ENCODE data around the gene SLC39A9.

SLC39A9 gene

DNA sequence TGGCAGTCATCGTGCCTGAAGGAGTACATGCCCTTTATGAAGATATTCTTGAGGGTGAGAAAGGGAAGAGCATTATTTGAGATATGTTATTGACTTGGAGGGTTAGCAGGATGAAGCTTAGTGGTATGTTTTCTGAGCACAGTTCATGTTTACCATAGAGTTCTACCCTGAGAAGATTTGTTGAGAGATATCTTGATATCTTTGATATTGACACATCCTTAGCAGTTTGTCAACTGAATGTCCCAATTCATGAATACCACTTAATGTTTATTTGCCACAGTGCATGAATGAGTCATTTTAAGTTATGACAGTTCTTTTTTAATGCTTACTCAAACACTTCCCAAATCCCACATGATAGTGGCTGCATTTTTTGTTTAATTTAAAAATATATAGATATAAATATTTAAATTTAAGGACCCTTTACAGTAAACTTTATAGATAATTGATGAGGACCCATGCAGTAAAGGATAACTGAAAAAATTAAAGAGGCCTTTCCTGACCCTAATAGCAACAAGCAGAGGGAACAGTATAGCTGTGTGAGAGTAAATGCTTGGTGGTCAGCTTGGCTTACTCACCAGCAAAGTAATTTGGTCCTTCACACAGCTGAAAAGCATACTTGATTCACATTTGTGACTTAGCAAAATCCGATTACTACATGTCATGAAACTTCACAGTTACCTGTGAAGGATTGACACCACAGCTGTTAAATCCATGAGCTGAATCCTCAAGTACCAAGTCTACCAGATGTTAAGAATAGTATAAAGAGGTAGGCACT is 25.8 kb downstream of the SLC39A9 start:
- no peak for DNase-seq (ENCODE audit: low spot score)

DNA sequence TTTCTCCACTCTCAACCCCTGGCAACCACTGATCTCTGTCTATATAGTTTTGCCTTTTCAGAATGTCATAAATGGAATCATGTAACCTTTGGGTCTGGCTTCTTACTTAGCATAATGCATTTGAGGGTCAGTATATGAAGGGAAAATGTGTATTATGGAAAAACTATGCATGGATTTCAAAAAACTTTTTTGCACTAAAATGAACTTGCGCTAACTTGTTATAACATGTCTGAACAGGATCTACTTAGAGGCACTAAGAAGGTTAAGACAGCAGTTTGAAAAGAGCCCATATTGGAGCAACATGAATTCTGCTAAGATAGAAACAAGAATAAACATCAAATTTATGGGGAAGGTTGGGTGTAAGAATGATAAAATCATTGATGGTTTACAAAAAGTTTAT is 29.1 kb downstream of the SLC39A9 start:
- no peak for DNase-seq (ENCODE audit: low spot score)

DNA sequence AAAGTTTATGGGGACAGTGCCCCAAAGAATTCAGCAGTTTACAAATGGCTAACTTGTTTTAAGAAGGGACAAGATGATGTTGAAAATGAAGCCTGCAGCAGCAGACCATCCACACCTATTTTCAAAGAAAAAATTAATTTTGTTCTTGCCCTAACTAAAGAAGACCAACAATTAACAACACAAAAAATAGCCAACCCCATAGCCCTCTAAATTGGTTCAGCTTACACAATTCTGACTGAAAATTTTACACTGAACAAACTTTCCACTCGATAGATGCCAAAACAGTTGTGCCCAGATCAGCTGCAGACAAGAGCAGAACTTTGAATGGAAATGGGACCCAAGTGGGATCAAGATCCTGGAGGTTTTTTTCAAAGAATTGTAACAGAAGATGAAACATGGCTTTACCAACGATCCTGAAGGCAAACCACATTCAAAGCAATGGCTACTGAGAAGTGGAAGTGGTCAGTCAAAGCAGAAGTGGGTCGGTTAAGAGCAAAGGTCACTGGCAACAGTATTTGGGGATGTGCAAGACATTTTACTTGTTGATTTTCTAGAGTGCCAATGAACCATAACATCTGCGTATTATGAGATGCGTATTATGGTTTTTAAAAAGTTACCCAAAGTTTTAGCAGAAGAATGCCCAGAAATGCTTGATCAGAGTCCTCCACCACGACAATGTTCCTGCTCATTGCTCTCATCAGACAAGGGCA is 30.0 kb downstream of the SLC39A9 start:
- no peak for DNase-seq (ENCODE audit: low spot score)

DNA sequence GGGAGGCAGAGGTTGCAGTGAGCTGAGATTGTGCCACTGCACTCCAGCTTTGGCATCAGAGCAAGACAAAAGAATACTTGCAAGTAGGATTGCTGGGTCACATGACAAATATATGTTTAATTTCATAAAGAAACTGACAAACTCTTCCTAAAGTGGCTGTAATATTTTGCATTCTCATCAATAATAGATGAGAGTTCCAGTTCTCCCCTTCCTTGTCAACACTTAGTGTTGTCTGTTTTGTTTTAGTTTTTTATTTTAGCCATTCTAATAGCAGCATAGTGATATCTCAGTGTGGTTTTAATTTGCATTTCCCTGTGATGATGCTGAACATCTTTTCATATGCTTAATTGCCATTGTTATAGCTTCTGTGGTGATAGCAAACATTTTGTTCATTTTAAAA is 31.2 kb downstream of the SLC39A9 start:
- no peak for DNase-seq (ENCODE audit: low spot score)

DNA sequence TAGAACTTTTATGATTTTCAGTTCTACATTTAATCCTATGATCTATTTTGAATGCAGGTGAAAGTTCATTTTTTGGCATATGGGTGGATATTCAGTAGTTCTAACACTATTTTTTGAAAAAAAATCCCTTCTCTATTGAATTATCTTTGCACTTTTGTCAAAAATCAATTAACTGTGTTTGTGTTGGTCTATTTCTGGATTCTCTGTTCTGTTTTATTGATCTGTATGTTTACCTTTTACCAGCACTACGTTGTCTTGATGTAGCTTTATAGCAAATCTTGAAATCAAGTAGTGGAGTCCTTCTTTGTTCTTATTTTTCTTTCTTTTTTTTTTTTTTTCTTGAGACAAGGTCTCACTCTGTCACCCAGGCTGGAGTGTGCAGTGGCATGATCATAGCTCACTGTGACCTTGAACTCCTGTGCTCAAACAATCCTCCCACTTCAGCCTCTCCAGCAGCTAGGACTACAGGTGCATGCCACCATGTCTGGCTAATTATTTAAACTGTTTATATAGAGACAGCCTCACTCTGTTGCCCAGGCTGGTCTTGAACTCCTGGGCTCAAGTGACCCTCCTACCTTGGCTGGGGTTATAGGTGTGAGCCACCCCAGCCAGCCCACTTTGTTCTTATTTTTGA is 31.9 kb downstream of the SLC39A9 start:
- no peak for DNase-seq (ENCODE audit: low spot score)

DNA sequence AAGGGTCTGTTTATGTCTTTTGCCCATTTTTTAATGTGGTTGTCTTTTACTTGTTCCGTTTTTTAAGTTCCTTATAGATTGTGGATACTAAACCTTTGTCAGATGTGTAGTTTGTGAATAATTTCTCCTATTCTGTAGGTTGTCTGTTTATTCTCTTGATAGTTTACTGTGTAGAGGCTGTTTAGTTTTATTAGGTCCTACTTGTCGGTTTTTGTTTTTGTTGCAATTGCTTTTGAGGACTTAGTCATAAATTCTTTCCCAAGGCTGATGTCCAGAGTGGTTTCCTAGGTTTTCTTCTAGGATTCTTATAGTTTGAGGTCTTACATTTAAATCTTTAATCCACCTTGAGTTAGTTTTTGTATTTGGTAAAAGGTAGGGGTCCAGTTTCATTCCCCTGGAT is 33.9 kb downstream of the SLC39A9 start:
- DNase-seq (ENCODE audit: low spot score) = no peak

DNA sequence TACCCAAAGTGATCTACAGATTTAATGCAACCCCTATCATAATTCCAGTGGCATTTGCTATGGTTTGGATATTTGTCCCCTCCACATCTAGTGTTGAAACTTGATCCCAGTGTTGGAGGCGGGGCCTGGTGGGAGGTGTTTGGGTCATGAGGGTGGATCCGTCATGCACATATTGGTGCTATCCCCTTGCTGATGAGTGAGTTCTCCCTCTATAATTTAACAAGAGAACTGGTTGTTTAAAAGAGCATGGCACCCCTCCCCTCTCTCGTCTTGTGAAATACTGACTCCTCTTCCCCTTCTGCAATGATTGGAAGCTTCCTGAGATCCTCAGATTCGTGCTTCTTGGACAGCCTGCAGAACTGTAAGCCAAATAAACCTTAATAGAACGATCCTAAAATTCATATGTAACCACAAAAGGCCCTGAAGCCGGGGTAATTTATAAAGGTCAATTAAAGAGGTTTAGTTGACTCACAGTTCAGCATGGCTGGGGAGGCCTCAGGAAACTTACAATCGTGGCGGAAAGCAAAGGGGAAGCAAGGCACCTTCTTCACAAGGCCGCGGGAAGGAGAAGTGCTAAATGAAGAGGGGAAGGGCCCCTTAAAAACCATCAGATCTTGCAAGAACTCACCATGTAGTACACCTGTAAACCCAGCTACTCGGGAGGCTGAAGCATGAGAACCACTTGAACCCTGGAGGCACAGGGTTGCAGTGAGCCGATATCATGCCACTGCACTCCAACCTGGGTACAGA is 41.2 kb downstream of the SLC39A9 start:
- no peak for DNase-seq (ENCODE audit: low spot score)

DNA sequence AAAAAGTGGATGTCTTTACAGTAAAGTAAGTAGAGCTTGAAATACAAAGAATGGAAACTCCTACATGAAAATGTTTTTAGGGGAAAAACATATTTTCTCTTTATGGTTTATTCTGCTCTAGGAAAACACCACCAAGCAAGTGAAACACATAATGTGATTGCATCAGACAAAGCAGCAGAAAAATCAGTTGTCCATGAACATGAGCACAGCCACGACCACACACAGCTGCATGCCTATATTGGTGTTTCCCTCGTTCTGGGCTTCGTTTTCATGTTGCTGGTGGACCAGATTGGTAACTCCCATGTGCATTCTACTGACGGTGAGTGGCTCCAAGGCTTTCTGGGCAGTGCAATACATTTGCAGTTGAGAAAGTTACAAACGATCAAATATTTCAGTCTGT is 43.5 kb downstream of the SLC39A9 start:
- no peak for DNase-seq (ENCODE audit: low spot score)

DNA sequence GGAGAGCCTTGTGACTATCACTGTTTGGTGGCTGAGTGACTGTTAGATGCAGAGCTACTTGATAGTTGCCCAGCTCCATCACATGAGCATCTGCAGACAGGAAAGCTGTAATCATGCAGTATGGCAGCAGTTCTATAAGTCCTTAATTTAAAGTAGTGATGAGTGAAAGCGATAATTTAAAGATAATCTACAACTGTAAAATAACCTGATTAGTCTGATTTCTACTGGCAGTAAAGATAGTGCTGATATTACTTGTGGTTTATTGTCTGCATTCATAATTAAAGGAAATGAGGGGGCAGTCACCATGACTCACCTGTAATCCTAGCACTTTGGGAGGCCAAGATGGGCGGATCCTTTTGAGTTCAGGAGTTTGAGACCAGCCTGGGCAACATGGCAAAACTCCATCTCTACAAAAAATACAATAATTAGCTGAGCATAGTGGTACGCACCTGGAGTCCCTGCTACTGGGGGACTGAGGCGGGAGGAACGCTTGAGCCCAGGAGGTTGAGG is 44.9 kb downstream of the SLC39A9 start:
- DNase-seq (ENCODE audit: low spot score) = no peak

DNA sequence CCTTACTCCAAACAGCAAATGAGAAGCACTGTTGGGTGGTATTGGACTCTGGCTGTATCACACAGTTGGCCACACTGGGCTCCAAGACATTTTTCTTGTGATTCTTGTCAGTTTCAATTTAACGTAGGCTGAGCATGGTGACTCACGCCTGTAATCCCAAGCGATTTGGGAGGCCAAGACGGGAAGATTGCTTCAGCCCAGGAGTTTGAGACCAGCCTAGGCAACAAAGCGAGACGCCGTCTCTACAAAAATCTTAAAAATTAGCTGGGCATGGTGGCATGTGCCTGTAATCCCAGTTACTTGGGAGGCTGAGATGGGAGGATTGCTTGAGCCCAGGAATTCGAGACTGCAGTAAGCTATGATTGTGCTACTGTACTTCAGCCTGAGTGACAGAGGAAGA is 50.7 kb downstream of the SLC39A9 start:
- no peak for DNase-seq (ENCODE audit: low spot score)

DNA sequence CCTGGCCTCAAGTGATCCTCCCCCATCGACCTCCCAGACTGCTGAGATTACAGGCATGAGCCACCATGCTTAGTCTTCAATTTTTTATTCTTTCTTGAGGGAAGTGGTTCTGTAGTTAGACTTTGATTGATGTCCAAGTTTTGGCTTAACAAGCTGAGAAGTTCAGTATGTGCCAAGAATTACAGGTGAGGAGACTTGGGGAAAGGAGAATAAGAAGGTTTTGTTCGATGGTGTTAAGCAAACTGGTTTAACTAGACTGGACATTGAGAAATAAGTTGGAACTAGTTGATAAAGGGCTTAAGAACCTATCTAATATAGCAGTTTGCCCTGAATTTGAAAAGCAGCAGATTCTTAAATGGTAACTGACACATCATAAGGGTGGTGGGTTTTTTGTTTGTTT is 53.4 kb downstream of the SLC39A9 start:
- DNase-seq (ENCODE audit: low spot score) = no peak

DNA sequence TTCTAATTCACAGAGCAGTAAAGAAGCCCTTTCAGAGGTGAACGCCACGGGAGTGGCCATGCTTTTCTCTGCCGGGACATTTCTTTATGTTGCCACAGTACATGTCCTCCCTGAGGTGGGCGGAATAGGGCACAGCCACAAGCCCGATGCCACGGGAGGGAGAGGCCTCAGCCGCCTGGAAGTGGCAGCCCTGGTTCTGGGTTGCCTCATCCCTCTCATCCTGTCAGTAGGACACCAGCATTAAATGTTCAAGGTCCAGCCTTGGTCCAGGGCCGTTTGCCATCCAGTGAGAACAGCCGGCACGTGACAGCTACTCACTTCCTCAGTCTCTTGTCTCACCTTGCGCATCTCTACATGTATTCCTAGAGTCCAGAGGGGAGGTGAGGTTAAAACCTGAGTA is 59.9 kb downstream of the SLC39A9 start:
- no peak for DNase-seq (ENCODE audit: low spot score)

DNA sequence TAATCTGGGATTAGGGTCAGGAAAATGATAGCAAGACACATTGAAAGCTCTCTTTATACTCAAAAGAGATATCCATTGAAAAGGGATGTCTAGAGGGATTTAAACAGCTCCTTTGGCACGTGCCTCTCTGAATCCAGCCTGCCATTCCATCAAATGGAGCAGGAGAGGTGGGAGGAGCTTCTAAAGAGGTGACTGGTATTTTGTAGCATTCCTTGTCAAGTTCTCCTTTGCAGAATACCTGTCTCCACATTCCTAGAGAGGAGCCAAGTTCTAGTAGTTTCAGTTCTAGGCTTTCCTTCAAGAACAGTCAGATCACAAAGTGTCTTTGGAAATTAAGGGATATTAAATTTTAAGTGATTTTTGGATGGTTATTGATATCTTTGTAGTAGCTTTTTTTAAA is 60.6 kb downstream of the SLC39A9 start:
- no peak for DNase-seq (ENCODE audit: low spot score)

DNA sequence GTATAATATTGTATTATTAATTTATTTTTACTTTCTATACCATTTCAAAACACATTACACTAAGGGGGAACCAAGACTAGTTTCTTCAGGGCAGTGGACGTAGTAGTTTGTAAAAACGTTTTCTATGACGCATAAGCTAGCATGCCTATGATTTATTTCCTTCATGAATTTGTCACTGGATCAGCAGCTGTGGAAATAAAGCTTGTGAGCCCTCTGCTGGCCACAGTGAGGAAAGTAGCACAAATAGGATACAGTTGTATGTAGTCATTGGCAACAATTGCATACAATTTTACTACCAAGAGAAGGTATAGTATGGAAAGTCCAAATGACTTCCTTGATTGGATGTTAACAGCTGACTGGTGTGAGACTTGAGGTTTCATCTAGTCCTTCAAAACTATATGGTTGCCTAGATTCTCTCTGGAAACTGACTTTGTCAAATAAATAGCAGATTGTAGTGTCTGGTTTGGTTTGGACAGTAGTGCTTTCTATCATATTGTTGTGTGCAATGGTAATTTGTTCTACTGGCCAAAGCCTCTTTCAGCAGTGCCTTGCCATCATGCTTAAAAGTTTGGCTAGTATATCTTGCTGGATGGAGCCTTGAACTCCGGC is 61.7 kb downstream of the SLC39A9 start:
- peak; percentile 31 for DNase-seq (ENCODE audit: low spot score)

DNA sequence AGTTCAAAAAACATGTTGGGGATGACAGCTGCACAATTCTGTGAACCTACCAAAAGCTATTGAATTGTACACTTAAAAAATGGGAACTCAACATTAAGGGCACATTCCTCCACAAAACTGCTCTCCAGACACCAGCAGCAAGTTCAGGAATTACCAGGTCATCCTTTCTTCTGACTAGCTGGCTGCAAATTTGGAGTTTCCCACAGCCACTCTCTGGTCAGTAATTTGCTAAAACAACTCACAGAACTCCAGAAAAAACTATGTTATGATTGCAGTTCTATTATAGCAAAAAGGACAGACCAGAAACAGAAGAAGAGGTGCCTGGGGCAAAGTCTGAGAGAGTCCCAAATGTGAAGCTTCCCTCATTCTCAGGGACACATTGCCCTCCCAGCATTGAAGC is 65.9 kb downstream of the SLC39A9 start:
- DNase-seq (ENCODE audit: low spot score) = no peak

DNA sequence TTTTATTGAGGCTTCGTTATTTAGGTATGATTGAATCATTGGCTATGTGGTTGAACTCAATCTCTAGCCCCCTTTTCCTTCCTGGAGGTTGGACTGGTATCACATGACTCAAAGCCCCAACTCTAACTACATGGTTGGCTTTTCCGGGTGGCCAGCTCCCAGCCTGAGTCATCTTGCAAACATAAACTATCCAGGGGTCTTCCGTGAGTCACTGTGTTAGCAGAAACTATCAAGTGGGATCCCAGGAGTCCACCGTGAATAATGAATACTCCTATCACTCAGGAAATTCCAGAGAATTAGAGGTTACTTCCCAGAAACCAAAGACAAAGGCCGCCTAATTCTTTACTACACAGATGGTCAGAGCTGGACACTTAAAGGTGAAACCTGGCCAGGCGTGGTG is 66.3 kb downstream of the SLC39A9 start:
- DNase-seq (ENCODE audit: low spot score) = no peak

DNA sequence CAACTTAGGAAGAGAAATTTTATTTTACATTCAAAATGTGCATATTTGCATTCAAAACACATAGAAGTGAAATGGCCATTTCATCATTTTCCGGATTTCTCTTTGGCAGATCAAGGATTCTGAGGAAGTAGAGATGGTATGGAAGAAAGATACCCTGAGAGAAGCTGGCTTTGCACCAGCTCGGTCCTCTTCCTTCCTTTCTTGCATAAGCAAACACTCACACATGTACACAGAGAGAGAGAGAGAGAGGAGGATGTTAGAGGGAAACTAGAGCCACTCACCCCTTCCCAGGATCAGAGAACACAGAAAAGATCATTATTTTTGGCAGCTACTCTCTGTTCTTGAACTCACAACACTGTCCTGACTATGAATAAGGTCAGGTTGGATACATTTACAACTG is 70.5 kb downstream of the SLC39A9 start:
- no peak for DNase-seq (ENCODE audit: low spot score)

DNA sequence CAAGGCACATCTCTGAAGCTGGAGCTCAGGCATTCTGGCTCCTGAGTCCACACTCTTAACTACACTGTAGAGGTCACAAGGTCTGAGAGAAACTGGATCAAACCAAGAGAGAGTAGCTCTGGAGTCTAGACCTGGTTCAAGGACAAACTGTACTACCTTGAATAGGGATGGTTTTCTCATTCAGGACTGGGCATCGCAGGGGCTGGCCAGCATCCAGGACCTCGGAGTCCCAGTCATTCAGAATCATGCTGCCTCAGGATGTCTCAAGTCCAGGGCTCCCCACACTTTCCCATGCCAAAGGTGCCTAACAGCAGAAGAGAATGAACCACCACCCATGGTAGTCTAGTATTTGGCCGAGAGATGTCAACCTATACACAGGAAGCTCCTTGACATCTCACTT is 72.9 kb downstream of the SLC39A9 start:
- DNase-seq (ENCODE audit: low spot score) = no peak

DNA sequence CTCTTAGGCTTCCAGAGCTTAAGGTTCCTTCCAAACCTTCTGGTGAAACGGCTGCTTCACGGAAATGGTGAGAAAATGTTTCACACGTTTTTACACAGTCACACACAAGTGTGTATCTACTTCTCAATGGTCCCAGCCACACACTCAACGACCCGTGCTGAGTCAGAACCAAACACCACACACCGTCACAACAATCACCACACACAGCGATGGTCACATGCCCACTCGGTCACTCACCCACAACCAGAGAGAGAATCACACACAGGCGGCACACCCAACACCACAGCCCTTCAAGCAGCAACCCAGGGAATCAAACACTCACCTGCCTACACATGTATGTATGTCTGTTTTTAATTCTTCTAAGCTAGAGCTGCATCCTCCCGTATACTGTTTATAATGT is 73.4 kb downstream of the SLC39A9 start:
- no peak for DNase-seq (ENCODE audit: low spot score)

DNA sequence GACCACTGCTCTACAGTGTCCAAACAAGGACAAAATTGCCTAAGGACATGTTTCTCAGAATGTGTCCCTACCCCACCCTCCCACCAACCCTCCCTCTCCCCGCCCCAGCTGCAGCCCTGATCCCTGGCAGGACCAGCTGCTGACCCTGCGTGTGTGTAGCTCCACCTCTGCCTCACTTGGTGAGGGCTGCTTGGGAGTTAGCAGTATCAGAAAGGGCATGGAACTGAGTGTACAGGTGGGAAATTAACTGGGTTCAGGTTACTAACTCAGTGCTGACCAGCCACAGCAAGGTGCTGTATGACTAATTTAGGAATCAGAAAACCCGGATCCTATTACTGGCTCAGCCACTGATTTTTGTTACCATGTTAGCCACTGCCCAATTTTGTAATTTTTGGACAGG is 74.8 kb downstream of the SLC39A9 start:
- no peak for DNase-seq (ENCODE audit: low spot score)

DNA sequence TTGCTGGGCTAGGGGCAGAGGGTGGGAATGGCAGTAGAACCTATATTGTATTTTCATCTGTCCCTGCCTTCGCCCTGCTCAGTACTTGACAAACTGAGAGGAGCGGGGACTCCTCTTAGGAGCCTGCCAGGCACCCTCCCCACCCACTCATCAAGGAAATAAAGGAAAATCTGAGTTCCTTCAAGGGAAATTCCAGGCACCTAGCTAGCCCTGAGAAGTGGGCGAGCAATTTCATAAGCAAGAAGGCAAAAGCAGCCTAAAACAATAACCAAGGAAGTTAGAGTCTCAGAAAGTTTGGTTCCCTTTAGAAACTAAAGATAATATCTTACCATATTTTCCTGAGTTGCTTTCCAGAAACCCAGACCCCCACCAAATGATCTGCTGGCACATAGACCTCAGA is 75.5 kb downstream of the SLC39A9 start:
- DNase-seq (ENCODE audit: low spot score) = no peak

DNA sequence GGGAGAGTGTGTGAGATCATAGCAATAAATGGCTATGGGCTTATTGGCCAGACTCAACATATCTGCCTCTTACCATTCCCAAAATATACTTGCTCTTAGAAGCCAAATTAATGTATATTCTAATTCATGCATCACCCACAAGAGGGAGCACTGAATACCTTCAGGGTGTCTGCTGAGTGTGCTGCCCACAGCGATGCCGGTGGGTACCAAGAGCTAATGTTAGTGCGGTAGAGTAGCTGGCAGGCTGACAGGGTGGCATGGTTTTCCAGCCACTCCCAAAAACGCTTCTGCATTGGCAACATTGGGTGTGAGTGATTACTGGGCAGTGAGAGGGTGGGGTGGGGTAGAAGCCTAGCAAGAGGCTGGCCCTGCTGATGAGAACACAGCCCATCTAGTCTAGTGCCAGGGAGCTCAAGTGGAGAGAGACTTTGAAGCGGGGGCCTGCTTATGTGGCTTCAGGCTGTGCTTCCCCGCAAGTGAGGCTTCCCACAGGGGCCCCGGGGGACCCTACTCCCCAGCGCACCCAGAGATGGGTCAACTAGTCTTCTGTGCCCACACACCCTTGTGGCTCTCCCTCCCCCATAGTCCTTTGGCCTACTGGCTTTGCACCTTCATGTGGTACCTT is 76.8 kb downstream of the SLC39A9 start:
- no peak for DNase-seq (ENCODE audit: low spot score)
